Adipocyte (in vitro differentiated cells): ENCODE results near the gene RAB37.
A peak's percentile ranks its signal among the peaks of the same experiment; 100 is the strongest.

Experiments used
- DNase-seq: peaks from one replicate; pipeline ENCODE4 v3.0.0-alpha.2; 2015; ENCODE audit warnings: low read depth
- H3K27me3 ChIP-seq: replicated peaks from 2 replicates; pipeline ENCODE4 v1.7.0; 2013; ENCODE audit warnings: mild to moderate bottlenecking, low read length, moderate library complexity; ENCODE audit not compliant: control insufficient read depth, insufficient read depth
- H3K36me3 ChIP-seq: 2 replicates; pipeline ENCODE4 v1.7.0; 2013; ENCODE audit warnings: low read length, mild to moderate bottlenecking, moderate library complexity; ENCODE audit not compliant: control insufficient read depth, insufficient read depth, severe bottlenecking
- H3K4me1 ChIP-seq: 2 replicates; pipeline ENCODE4 v1.7.0; 2013; ENCODE audit warnings: mild to moderate bottlenecking, low read length, moderate library complexity; ENCODE audit not compliant: control insufficient read depth, insufficient read depth
- H3K4me3 ChIP-seq: 2 replicates; pipeline ENCODE4 v1.7.0; 2013; ENCODE audit warnings: mild to moderate bottlenecking, low read length, moderate library complexity
- H3K9ac ChIP-seq: 2 replicates; pipeline ENCODE4 v1.7.0; 2013; ENCODE audit warnings: mild to moderate bottlenecking, low read length, moderate library complexity
- H3K9me3 ChIP-seq: 2 replicates; pipeline ENCODE4 v1.7.0; 2013; ENCODE audit warnings: mild to moderate bottlenecking, low read length, moderate library complexity; ENCODE audit not compliant: control insufficient read depth

The RAB37 gene

DNA sequence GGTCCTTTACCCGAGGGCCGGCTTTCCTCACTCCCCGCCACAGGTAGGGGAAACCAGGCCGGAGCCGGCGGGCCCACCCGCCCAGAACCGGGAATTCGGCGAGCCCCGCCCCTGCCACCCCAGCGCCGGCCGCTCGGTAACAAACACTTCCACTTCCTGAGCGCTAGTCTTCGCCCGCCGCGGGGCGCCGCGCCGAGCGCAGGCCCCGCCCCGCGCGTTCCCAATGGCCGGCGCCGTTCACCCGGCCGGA is 11.1 kb downstream of the RAB37 start:
- DNase-seq = no peak
- no peaks in the 10 kb centered on the region for H3K9me3 ChIP-seq
- peaks cover 13% of the 10 kb centered on the region for H3K27me3 ChIP-seq
- peak overlapping the region; percentile 77 for H3K9ac ChIP-seq
- H3K4me3 ChIP-seq = peak overlapping the region; percentile 78
- no peaks in the 10 kb centered on the region for H3K36me3 ChIP-seq
- H3K4me1 ChIP-seq = peaks cover 5% of the 10 kb centered on the region

DNA sequence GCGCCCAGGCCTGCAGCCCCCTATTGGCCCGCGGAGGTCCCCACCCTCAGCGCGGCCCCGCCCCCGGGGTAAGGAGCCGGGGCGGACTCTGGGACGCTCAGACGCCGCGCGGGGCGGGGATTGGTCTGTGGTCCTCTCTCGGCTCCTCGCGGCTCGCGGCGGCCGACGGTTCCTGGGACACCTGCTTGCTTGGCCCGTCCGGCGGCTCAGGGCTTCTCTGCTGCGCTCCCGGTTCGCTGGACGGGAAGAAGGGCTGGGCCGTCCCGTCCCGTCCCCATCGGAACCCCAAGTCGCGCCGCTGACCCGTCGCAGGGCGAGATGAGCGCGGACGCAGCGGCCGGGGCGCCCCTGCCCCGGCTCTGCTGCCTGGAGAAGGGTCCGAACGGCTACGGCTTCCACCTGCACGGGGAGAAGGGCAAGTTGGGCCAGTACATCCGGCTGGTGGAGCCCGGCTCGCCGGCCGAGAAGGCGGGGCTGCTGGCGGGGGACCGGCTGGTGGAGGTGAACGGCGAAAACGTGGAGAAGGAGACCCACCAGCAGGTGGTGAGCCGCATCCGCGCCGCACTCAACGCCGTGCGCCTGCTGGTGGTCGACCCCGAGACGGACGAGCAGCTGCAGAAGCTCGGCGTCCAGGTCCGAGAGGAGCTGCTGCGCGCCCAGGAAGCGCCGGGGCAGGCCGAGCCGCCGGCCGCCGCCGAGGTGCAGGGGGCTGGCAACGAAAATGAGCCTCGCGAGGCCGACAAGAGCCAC is 11.6 kb downstream of the RAB37 start, which contains the start of gene NHERF1:
TSS of gene NHERF1 (plus strand) at position 100 of the 750 bp plus-strand sequence. CDS start at position 319, 219 bp downstream.
- no peaks in the 10 kb centered on the region for H3K36me3 ChIP-seq
- H3K9ac ChIP-seq = peak within 1 kb of the TSS; percentile 83
- peaks cover 5% of the 10 kb centered on the region for H3K4me1 ChIP-seq
- DNase-seq = peak; percentile 98
- peaks cover 8% of the 10 kb centered on the region for H3K27me3 ChIP-seq
- H3K9me3 ChIP-seq = no peaks in the 10 kb centered on the region
- peak within 1 kb of the TSS; percentile 90 for H3K4me3 ChIP-seq

DNA sequence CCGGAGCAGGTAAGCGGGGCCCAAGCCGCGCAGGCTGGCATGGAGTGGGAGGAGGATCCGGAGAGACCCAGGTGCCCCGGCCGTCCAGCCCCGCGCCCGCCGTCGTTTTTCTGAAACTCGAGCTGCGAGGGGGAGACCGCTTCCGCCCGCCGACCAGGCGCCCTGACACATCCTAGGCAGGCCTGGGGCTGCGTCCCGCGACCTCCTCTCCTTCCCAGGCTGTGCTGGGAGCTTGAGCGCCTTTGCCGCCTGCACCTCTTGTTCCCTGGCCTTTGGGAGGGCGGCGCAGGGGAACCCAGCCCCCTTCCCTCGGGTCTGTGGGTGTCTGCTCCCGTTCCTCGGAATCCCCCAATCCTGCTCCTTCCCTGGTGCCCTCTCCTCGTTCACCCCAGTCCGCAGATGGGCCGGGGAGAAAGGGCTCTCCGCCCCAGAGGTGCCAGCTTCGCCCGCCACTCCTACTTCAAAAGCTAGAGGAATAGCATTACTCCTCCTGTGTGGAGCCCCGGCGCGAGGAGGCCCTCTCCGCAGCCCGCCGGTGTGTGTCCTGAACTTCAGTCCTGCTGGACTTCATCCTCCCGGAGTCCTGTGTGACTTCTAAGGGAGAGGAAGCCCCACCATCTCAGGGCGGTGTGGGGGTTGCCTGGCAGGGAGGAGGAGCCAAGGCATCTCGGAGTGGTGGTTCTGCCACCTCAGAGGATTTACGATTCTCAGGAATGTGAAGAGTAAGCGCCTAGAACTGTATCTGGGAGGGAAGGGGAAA is 12.4 kb downstream of the RAB37 start:
- H3K36me3 ChIP-seq = no peaks in the 10 kb centered on the region
- peak; percentile 24 for DNase-seq

DNA sequence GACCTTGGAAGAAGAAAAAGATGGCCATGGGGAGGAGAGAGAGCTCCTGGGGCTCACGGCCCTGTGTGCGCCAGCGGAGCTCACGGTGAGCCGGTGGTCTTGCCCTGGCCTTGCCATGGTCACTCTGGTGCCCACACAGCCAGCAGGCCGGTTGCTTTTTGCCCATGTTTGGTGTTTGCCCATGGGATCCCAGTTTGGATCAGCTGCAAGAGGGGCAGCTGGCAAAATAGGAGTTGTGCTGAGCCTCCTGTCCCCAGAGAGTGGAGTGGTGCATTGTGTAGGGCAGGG is 12.9 kb downstream of the RAB37 start:
- peaks cover 5% of the 10 kb centered on the region for H3K4me1 ChIP-seq

More for the DNA sequence above, 12.4 kb downstream of the RAB37 start:
- Histone ChIP-seq H3K9me3 (no peaks in the 10 kb centered on the region), H3K27me3 (peaks cover under 1% of the 10 kb centered on the region), H3K4me3 (peak overlapping the region; percentile 90), H3K4me1 (peaks cover 5% of the 10 kb centered on the region), H3K9ac (peak overlapping the region; percentile 83)

DNA sequence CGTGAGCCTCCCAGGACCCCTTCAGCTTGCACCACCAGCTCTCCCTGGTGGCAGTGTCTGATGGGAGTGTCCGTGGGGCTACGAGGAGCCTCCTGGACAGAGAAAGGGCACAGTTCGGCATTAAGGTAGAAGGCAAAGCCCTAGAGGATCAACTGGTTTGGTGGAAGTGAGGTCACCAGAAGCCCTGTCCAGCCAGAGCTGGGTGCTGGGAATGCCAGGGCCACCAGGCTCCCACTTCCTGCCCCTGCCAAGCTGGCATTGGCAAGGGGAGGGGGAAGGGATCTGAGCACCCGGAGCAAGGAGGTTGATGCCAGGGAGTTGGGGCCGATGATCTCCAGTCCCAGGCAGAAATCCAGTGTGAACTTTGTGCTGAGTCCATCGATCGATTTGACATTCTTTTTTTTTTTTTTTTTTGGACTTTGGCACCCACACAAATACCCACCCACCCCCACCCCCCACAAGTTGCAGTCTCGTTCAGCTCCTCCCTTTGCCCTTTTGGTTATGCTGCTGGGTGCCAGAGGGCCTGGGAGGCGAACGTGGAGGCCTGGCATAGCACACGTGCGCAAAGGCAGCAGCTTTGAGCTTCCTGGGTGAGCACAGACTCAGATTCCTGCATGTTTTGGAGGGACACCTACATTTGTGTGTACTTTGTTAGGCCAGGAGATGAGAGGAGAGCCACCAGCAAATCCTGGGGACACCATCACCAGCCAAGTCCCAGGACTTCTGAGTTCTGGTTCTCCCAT is 13.4 kb downstream of the RAB37 start:
- no peak for DNase-seq

More for the DNA sequence above, 12.9 kb downstream of the RAB37 start:
- H3K9me3 ChIP-seq = no peaks in the 10 kb centered on the region
- no peak for DNase-seq
- no peaks in the 10 kb centered on the region for H3K27me3 ChIP-seq
- H3K4me3 ChIP-seq = peak overlapping the region; percentile 90
- no peak overlapping the region for H3K9ac ChIP-seq
- H3K36me3 ChIP-seq = no peaks in the 10 kb centered on the region

DNA sequence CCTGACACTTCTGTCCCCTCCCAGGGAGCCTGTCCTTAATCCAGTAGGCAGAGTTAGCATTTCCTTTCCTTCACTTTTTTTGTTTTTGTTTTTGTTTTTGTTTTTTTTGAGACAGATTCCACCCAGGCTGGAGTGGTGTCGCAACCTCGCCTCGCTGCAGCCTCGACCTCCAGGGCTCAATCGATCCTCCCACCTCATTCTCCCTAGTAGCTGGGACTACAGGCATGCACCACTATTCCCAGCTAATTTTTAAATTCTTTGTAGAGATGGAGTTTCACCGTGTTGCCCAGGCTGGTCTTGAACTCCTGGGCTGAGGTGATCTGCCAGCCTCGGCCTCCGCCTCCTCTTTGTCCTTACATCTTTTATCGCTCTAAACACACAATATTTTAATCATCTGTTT is 15.4 kb downstream of the RAB37 start:
- Histone ChIP-seq H3K9ac (no peak overlapping the region), H3K36me3 (no peaks in the 10 kb centered on the region), H3K4me3 (no peak overlapping the region), H3K27me3 (no peaks in the 10 kb centered on the region), H3K9me3 (no peaks in the 10 kb centered on the region), H3K4me1 (peaks cover 5% of the 10 kb centered on the region)
- DNase-seq = no peak

More for the DNA sequence above, 13.4 kb downstream of the RAB37 start:
- H3K9me3 ChIP-seq = no peaks in the 10 kb centered on the region
- peaks cover 5% of the 10 kb centered on the region for H3K4me1 ChIP-seq
- H3K9ac ChIP-seq = no peak overlapping the region
- no peaks in the 10 kb centered on the region for H3K36me3 ChIP-seq
- H3K4me3 ChIP-seq = no peak overlapping the region
- no peaks in the 10 kb centered on the region for H3K27me3 ChIP-seq

DNA sequence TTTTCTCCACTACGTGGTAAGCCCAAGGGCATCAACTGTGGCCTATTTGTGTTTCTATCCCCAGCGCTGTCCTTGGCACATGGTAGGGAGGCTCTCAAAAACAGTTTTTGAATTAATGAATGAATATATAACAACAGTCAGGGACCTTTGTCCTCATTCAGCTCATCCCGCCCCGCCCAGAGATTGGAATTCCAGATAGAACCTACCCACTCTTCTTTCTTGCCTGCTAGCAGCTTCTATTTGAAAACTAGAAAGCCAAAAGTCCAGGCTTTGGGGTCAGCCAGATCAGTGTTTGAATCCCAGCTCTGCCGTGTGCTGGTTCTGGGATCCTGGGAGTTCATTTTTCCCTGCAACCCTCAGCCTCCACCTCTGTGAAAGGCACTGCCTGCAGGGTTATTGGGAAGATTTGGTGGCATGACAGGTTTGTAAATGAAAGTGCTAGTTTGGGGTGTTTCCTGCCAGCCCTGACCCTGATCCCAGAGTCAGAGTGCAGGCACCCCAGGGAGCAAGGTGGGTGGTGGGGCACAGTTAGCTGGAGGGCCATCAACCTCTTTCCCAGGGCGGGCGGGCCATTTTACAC is 15.9 kb downstream of the RAB37 start:
- no peak overlapping the region for H3K4me3 ChIP-seq
- no peak for DNase-seq
- no peak overlapping the region for H3K9ac ChIP-seq
- H3K36me3 ChIP-seq = no peaks in the 10 kb centered on the region
- H3K4me1 ChIP-seq = peaks cover 5% of the 10 kb centered on the region
- no peaks in the 10 kb centered on the region for H3K27me3 ChIP-seq
- no peaks in the 10 kb centered on the region for H3K9me3 ChIP-seq

DNA sequence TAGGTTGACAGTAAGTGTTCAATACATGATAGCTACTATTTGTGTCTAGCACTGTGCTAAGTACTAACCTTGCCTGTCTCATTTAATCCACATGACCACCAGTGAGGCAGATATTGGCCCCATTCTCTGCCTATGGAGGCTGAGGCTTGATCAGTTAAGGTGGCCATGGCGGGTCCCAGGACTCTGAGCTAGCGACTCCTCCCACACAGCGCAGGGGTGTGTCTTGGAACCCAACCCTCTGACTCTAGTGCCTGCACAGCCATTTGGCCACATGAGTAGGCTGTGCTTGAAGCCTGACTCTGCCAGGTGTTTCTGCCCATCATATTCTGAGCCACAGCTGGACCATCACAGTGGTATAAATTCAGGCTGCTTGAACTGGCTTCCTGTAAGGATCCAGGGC is 17.8 kb downstream of the RAB37 start:
- Histone ChIP-seq H3K27me3 (no peaks in the 10 kb centered on the region), H3K36me3 (no peaks in the 10 kb centered on the region), H3K4me3 (no peak overlapping the region), H3K9ac (no peak overlapping the region), H3K9me3 (no peaks in the 10 kb centered on the region), H3K4me1 (peaks cover 9% of the 10 kb centered on the region)
- DNase-seq = no peak

DNA sequence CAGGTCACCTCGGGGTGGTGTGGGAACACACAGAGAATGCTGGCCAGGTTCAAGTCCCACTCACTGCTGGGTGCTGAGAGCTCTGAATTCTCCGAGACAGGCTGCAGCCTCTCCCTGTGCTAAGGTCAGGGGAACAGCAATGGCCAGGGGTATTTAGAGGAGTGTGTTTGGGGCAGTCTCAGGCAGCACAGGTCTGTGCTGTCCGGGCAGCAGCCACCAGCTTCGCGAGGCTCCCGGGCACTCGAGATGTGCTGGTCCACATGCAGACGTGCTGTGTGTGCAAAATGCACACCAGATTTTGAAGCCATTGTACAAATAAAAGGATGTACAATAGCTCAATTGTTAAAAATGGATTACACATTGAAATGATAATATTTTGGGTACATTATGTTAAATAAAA is 18.5 kb downstream of the RAB37 start:
- H3K9me3 ChIP-seq = no peaks in the 10 kb centered on the region
- no peaks in the 10 kb centered on the region for H3K36me3 ChIP-seq
- H3K27me3 ChIP-seq = no peaks in the 10 kb centered on the region
- H3K9ac ChIP-seq = no peak overlapping the region
- no peak overlapping the region for H3K4me3 ChIP-seq
- no peak for DNase-seq
- H3K4me1 ChIP-seq = peaks cover 7% of the 10 kb centered on the region

DNA sequence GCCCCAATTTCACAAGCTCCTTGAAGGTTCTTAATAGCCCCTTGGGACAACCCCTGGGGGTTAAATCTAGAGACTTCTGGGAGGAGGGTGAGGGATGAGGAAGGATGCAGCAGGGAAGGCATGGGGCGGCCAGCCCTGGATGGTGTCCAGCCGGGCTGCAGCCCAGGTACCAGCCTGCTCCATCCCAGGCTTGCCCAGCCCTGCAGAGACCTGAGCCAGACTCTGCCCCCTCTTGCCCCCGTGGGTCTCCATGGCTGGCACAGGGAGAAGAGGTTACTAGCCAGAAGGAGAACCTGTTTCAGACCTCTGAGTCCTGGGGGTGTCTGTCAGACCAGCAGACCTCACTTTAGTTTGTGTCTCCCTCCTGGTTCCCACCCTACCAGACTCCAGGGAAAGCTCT is 19.8 kb downstream of the RAB37 start:
- no peak overlapping the region for H3K4me3 ChIP-seq
- no peak overlapping the region for H3K9ac ChIP-seq
- H3K4me1 ChIP-seq = peaks cover 10% of the 10 kb centered on the region
- DNase-seq = no peak
- no peaks in the 10 kb centered on the region for H3K9me3 ChIP-seq
- no peaks in the 10 kb centered on the region for H3K36me3 ChIP-seq
- H3K27me3 ChIP-seq = no peaks in the 10 kb centered on the region

DNA sequence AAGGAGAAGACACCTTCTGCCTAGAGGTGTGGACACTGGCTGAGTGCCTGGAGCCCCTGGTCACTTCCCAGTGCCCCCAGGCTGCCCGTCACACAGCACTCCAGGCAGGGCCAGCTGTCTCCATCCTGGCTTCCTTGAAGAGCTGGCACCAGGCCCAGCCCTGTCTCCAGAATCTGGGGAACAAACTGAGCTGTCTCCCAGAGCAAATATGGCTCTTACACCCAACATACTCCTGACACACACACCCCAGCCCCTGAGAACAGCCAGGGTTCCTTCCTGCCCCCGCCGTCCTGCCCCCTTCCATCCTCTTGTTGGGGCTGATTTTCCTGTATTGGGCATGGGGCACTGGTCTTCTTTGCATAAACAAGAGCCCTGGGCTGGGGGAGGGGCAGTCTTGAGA is 20.4 kb downstream of the RAB37 start:
- Histone ChIP-seq H3K4me1 (peaks cover 10% of the 10 kb centered on the region), H3K27me3 (no peaks in the 10 kb centered on the region), H3K4me3 (no peak overlapping the region), H3K9ac (no peak overlapping the region), H3K9me3 (no peaks in the 10 kb centered on the region), H3K36me3 (no peaks in the 10 kb centered on the region)
- DNase-seq = no peak
